Measurements from ENCODE around the gene ZBTB20. TPM values are rescaled to one million over a fixed set of nuclear protein-coding genes. Genes with fewer than 3 reads are reported as not detected.

The ZBTB20 gene
- polyA plus RNA-seq, 3 donors = 1.3 to 3.2 (median 2.0) TPM

GRCh38 chr3:114718071-114718897 lies 428.8 kb downstream of the ZBTB20 start:
- intact Hi-C loops (cut with micrococcal nuclease) = no loop called here
- Mint-ChIP-seq H3K27ac (no peak overlapping the region), H3K4me1 (no peaks in the 10 kb centered on the region), H3K36me3 (no peaks in the 10 kb centered on the region), H3K9me3 (no peaks in the 10 kb centered on the region), H3K27me3 (ENCODE audit: low read depth in 3 of 3) (no peaks in the 10 kb centered on the region), H3K4me3 (no peak overlapping the region)
- H4K20me1 ChIP-seq (ENCODE audit: insufficient read depth, low read length) = no peaks in the 10 kb centered on the region
- TF ChIP-seq CTCF (IDR thresholded peaks at IDR 0.05) = no peak
- H3K4me3 ChIP-seq (replicated peaks in 1 of 3; ENCODE audit: low read depth in 2 of 3, low read length in 3 of 3) = no peak overlapping the region
- H3K27ac ChIP-seq (ENCODE audit: low read depth in 1 of 2, low read length in 2 of 2) = no peak overlapping the region
- no peaks in the 10 kb centered on the region for H3K4me1 ChIP-seq (ENCODE audit: control insufficient read depth in 1 of 2, insufficient read depth in 2 of 2, low read length in 2 of 2)
- no peaks in the 10 kb centered on the region for H3K9me3 ChIP-seq (replicated peaks in 1 of 2; ENCODE audit: control insufficient read depth in 1 of 2, insufficient read depth in 1 of 2, low read length in 2 of 2)
- no peak overlapping the region for H3K9ac ChIP-seq (ENCODE audit: insufficient read depth, low read length, poor library complexity, severe bottlenecking)
- H2AFZ ChIP-seq (ENCODE audit: insufficient read depth, low read depth, low read length, poor library complexity, severe bottlenecking) = no peak overlapping the region
- no peak for DNase-seq
- H3K79me2 ChIP-seq (ENCODE audit: insufficient read depth, low read length) = no peaks in the 10 kb centered on the region
- no CpG with 5 or more reads among the region's 7 CpGs for WGBS (ENCODE audit: insufficient coverage)
- no peaks in the 10 kb centered on the region for H3K36me3 ChIP-seq (replicated peaks in 1 of 2; ENCODE audit: control insufficient read depth in 1 of 2, insufficient read depth in 2 of 2, low read length in 2 of 2)
- no peaks in the 10 kb centered on the region for H3K27me3 ChIP-seq (ENCODE audit: control insufficient read depth in 2 of 2, insufficient read depth in 2 of 2, low read length in 2 of 2)
- H3K4me2 ChIP-seq (replicated peaks; ENCODE audit: extremely low read depth, low read length, poor library complexity, severe bottlenecking) = no peak overlapping the region

DNA sequence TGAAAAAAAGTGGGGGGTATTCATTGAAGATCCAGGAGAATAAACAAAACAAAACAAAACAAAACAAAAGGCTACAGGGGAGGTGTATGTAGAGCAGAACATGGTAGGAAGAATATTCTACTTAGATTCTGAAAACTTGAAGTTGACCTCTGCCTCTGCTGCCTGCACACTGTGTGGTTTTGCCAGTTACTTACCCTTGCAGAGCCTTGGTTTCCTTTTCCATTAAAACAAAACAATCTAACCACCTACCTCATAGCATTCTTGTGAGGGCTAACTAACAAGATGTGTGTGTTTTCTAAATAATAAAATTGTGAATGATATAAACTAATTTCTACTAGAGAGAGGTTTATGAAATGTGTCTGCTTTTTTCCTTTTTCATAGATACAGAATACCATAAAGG lies 430.2 kb downstream of the ZBTB20 start:
- Mint-ChIP-seq H3K9me3 (no peaks in the 10 kb centered on the region), H3K4me3 (no peak overlapping the region), H3K27ac (no peak overlapping the region), H3K27me3 (ENCODE audit: low read depth in 3 of 3) (no peaks in the 10 kb centered on the region), H3K4me1 (no peaks in the 10 kb centered on the region), H3K36me3 (no peaks in the 10 kb centered on the region)
- intact Hi-C loops (cut with micrococcal nuclease) = no loop called here
- Histone ChIP-seq H3K4me2 (replicated peaks; ENCODE audit: extremely low read depth, low read length, poor library complexity, severe bottlenecking) (no peak overlapping the region), H3K9me3 (replicated peaks in 1 of 2; ENCODE audit: control insufficient read depth in 1 of 2, insufficient read depth in 1 of 2, low read length in 2 of 2) (no peaks in the 10 kb centered on the region), H2AFZ (ENCODE audit: insufficient read depth, low read depth, low read length, poor library complexity, severe bottlenecking) (no peak overlapping the region), H3K36me3 (replicated peaks in 1 of 2; ENCODE audit: control insufficient read depth in 1 of 2, insufficient read depth in 2 of 2, low read length in 2 of 2) (no peaks in the 10 kb centered on the region), H3K4me1 (ENCODE audit: control insufficient read depth in 1 of 2, insufficient read depth in 2 of 2, low read length in 2 of 2) (no peaks in the 10 kb centered on the region), H3K27me3 (ENCODE audit: control insufficient read depth in 2 of 2, insufficient read depth in 2 of 2, low read length in 2 of 2) (no peaks in the 10 kb centered on the region), H3K79me2 (ENCODE audit: insufficient read depth, low read length) (no peaks in the 10 kb centered on the region), H3K9ac (ENCODE audit: insufficient read depth, low read length, poor library complexity, severe bottlenecking) (no peak overlapping the region), H4K20me1 (ENCODE audit: insufficient read depth, low read length) (no peaks in the 10 kb centered on the region), H3K4me3 (replicated peaks in 1 of 3; ENCODE audit: low read depth in 2 of 3, low read length in 3 of 3) (no peak overlapping the region), H3K27ac (ENCODE audit: low read depth in 1 of 2, low read length in 2 of 2) (no peak overlapping the region)
- no peak for DNase-seq
- TF ChIP-seq CTCF (IDR thresholded peaks at IDR 0.05) = no peak

Data from CD14-positive monocyte (primary cell).